SW480 (cell line): Measurements from ENCODE around the gene EVI2B.
A peak's percentile ranks its signal among the peaks of the same experiment; 100 is the strongest.
"Not testable (repeated sequence)": the region's sequence is repeated elsewhere in the genome, so short reads cannot be mapped to it uniquely, and the experiment has no call there.

Source experiments
- DNase-seq: peaks from one replicate; pipeline ENCODE4 v3.0.0-alpha.2; 2016; ENCODE audit warnings: low spot score

The EVI2B gene

GRCh38 chr17:31313982-31314781, at the start of gene EVI2B:
Gene EVI2B, minus strand, starts transcription at chr17:31314054. Its CDS starts 8,445 bp downstream, at chr17:31305609.
- no peak for DNase-seq

- DNase-seq, result no peak
Measured at GRCh38 chr17:31357839-31358394, 44.1 kb upstream of the EVI2B start.

GRCh38 chr17:31357091-31357490, 43.2 kb upstream of the EVI2B start:
- no peak for DNase-seq

- DNase-seq, result no peak
Measured at GRCh38 chr17:31355935-31356334, 42.1 kb upstream of the EVI2B start.

GRCh38 chr17:31349454-31349853, 35.6 kb upstream of the EVI2B start:
- DNase-seq, result no peak

GRCh38 chr17:31345191-31345747, 31.4 kb upstream of the EVI2B start:
- DNase-seq, result not testable (repeated sequence)

- DNase-seq, result no peak
Measured at GRCh38 chr17:31339906-31340661, 26.2 kb upstream of the EVI2B start.

GRCh38 chr17:31329221-31329620, 15.4 kb upstream of the EVI2B start:
- no peak for DNase-seq

- no peak for DNase-seq
Measured at GRCh38 chr17:31328160-31328535, 14.3 kb upstream of the EVI2B start.

- DNase-seq, result peak; percentile 73
Measured at GRCh38 chr17:31327534-31328159, 13.8 kb upstream of the EVI2B start.

GRCh38 chr17:31323551-31323950, 9.7 kb upstream of the EVI2B start:
- no peak for DNase-seq

GRCh38 chr17:31321966-31322365, 8.1 kb upstream of the EVI2B start:
- no peak for DNase-seq

GRCh38 chr17:31321481-31321880, 7.6 kb upstream of the EVI2B start, which contains the start of gene EVI2A:
Gene EVI2A, minus strand, starts transcription at chr17:31321622. Its CDS starts 2,609 bp downstream, at chr17:31319013.
- DNase-seq, result peak; percentile 14

GRCh38 chr17:31320791-31321190, 6.9 kb upstream of the EVI2B start:
- no peak for DNase-seq

GRCh38 chr17:31320241-31320640, 6.4 kb upstream of the EVI2B start:
- DNase-seq, result no peak

GRCh38 chr17:31318851-31319661, 5.2 kb upstream of the EVI2B start:
- no peak for DNase-seq

- DNase-seq, result no peak
Measured at GRCh38 chr17:31318298-31318801, 4.5 kb upstream of the EVI2B start.

- no peak for DNase-seq
Measured at GRCh38 chr17:31314782-31315100, 887 bp upstream of the EVI2B start.

GRCh38 chr17:31312223-31312622, 1.6 kb downstream of the EVI2B start:
- not testable (repeated sequence) for DNase-seq

GRCh38 chr17:31311526-31311925, 2.3 kb downstream of the EVI2B start:
- DNase-seq, result no peak

GRCh38 chr17:31310886-31311285, 3.0 kb downstream of the EVI2B start:
- DNase-seq, result no peak
